HG03457 (cell line): ENCODE measurements around the gene LRRK1.

Source experiments
- ATAC-seq: cut with Tn5 transposase; IDR thresholded peaks from one replicate; pipeline ENCODE4 v1.9.1; 2021; ENCODE audit warnings: moderate number of reproducible peaks; ENCODE audit not compliant: unreplicated experiment

LRRK1 gene

DNA sequence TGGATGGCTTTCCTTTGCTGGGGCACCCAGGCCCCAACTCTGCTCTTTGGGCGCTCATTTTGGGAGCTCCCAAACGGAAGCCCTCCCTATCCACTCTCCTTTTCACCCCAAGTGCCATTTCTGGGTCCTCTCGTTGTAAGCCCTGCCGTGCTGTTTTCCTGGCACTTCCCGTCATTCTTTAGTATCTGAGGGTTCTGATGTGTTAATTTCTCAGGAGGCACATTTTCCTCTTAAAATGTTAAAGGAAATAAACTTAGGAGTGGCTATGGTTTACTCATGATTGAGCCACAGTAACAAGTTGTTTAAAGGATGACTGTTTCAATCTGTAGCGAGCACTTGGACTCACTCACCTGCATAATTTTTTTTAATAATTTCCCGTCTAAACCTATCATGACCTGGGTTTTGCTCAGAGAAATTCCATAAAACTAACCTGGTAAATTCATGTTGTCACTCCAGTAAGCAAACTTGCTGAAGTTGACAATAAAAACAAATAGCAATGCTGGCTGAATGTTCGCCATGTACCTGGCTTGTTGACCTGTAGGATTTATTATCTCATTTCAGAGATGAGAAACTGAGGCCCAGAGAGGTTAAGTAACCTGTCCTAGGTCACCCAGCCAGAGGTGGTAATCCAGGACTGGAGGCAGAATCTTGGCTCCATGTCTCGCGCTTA lies 29.0 kb upstream of the LRRK1 start:
- ATAC-seq = no peak

- no peak for ATAC-seq
These were observed 28.3 kb upstream of the LRRK1 start for GRCh38 chr15:100890850-100891249.

DNA sequence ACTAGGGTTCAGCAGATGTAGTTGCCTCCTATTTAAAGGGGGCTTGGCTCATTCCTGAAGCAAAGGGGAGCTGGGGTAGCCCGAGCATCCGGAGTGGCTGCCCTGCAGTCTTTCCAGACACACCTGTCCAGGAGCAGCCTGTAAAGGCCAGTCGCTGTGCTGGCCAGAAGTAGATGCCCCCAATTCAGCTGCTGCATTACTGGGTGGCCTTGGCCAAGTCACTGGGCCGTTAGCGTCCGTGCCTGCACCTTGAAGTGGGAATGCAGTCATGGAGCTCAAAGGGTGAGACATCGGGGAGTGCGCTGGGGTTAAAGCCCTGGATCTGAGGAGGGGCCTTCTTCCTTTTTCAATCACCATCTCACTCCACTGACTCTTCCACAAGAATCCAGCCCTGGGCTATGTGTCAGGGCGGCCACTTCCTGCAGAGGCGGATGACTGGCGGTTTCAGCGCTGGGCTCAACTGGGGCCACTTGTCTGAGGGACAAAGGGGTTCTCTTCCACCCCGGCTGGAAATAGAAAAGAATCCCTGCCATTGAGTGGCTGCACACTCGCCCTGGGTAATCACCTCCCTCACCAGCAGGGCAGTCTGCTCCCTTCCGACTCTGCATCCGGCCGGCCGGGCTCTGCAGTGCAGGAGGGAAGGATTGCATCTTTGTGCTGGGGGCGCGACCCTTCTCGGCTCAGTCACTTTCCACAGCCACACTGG lies 27.7 kb upstream of the LRRK1 start:
- no peak for ATAC-seq

DNA sequence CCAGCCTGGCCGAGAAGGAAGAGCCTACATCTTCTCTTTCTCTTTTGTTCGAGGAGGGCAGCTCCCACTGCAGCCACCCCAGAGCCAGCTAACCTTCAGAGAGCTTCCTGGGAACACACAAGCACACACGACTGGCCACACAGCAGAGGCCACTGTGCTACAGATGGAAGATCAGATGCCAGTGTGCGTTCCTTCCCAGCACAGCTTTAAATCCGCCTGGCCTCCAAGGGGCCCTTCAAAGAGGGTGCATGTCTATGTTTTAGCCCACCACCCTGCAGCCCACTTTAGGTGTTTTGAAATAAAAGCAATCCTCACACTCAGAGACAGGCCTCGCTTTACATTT lies 27.2 kb upstream of the LRRK1 start:
- no peak for ATAC-seq

DNA sequence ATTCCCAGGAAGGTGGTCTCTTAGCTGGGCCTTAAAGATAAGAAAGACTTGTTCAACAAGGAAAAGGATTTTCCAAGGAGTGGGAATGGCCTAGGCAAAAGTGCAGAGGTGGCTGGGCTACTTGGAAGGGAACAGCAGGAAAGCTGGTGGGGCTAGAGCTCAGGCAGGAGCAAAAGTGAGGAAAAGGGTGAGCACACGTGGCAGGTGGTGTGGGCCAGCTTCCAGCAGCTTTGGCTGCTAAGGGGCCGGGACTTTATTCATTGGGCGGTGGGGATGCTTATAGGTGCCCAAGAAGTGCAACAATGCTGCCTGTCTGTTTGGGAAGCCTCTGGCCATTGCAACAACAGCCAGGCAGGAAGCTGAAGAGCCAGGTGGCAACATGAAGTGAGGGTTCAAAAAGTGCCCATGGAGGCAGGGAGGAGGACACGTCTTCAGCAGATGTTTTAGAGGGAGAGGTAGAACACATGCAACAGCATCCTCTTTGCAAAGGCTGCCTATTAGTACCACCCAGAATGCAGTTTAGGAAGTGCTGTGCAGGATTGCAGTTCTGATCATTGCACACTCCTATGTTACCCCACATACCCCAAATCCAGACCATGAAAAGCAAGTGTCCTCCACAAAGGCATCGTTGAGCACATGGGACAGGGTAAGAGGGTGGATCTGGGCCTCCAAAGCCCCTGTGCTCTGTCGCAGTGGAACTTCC lies 25.7 kb upstream of the LRRK1 start:
- no peak for ATAC-seq

GRCh38 chr15:100893964-100894295 lies 25.2 kb upstream of the LRRK1 start:
- no peak for ATAC-seq

DNA sequence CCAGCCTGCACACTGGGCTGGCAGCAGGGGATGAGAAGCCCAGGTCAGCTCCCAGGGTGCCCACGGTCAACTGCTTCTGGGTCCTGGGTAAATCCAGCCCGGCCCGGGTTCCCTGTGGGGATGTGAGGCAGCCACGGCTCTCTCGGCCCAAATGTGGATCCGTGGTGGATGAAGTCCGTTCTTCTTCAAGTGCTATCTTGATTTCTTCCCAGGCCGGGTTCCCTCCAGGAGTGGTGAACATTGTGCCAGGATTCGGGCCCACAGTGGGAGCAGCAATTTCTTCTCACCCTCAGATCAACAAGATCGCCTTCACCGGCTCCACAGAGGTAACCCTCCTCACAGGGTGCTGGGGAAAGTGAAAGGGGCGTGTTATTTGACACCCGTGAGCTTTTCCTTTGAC lies 23.4 kb upstream of the LRRK1 start:
- no peak for ATAC-seq

- no peak for ATAC-seq
These were observed 21.7 kb upstream of the LRRK1 start for GRCh38 chr15:100897221-100898151.

- no peak for ATAC-seq
These were observed 21.0 kb upstream of the LRRK1 start for GRCh38 chr15:100898152-100898490.

DNA sequence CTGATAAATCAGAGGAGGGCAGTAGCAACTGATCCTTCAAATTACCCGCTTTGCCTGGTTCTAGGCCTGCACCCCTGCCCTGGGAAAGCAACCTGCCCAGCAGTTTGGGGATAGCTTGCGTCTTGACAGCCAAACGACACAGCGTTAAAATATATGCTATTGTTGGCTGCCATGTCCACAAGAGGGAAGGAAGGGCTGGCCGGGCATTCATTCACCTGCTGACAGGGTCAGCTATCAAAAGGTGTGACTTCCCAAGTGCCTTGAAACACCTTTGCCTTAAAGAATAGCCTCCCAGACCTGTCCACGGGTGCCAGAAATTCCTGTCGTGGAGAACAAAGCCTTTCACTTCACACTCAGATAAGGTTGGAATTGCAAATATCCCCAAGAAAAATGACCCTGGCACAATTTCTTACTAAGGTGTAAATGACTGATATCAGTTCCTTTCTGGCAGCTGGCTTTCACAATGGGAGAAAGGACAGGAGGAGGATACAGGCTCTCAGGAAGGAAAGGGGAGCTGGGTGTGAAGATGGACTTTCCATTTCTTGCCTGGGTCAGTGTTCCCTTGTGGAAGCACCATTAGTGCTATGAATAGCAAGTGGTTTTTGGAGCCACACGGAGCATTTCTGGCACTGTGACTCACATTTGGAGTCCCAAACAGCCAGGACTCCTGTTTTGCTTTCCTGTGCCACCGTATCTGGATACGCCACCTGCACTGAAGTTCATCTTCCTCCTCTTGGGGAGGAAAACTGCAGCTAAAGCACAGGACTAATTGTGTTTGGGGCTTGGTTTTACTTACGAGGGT lies 20.3 kb upstream of the LRRK1 start:
- no peak for ATAC-seq

DNA sequence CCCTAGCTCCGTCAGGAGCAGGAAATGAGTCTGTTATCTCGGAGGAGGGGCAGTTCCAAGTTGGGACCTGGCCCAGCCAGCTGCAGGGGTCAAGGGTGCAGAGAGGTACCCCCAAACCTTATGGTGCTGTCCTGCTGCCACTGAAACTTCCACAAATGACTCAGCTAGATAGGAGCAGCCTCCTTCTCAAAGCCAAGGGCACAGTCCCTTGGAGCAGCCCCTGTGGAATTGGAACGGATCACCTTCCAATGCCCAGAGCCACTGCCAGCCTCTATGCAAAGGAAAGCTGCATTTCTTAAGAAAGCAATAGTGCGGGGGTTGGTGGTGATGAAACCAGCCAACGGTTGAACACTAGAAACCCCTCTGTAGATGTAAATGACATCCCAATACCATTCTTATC lies 19.6 kb upstream of the LRRK1 start:
- ATAC-seq = no peak

- no peak for ATAC-seq
These were observed 18.9 kb upstream of the LRRK1 start for GRCh38 chr15:100900136-100900794.

- no peak for ATAC-seq
These were observed 18.4 kb upstream of the LRRK1 start for GRCh38 chr15:100900795-100901169.

DNA sequence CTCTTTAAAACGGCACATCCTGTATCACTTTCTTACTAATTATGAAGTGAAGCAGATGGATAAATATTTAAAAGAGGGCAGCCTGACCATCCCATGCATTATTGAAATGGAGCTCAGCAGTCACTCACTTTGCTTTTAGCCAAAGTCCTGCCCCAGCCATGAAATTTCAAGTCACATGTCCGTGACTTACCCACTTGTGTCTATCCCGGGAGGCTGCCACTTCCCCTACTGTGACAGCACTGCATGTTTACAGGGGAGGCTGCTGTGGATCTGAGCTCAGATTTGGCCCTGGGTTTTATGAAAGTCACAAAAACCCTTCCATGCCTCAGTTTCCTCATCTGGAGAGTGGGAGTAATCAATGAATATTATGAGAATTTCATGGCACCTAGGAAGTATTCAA lies 17.9 kb upstream of the LRRK1 start:
- no peak for ATAC-seq

- ATAC-seq = no peak
These were observed 17.3 kb upstream of the LRRK1 start for GRCh38 chr15:100901702-100902435.

DNA sequence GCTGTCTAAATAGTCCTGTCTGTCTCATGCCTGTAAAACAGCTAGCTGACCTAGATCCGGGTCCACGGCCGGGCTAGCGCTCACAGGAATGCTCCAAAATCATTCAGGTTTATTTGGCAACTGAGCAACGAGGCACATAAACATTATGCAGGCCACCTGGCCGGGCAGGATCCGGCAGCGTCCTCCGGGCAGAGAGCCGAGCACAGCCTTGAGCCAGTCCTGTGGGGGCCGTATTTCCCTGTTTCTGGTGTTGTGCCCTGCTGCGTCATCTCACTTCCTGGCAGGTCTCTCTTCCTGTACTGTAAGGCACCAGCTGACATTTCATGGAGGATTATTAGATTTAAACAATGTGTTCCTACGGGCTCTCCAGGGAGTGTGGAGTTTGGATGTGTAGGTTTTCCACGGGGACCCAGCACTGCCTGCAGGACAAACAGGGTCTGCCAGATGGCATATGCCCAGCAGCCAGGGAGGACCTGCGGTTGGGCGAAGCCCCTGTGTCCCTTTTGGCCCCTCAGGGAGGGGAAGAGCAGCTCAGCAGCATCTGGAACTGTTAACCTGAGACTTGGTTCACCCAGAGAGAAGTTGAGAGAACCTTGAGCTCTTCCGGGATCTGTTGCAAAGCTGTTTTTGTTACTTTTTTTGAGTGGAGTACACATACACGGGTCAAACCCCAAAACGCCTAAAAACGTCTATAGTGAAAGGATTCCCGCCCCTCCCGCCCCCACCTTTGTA lies 16.6 kb upstream of the LRRK1 start:
- ATAC-seq = peak; percentile 58

DNA sequence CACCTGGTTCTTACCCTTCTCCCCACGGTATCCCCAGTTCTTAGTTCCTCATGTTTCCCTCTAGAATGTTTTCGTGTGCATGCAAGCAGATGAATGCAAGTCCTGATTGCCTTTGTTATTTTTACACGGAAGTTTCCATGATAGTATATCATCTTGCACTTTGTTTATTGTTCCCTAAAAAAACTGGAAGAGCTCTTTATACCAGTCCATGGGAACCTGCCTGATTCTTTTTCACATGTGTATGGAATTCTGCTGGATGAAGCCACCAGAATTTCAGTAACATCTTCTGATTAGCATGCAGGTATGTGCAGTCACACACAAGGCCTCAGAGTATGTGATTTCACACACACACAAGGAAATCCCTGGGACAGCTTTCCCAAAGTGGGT lies 16.0 kb upstream of the LRRK1 start:
- no peak for ATAC-seq

DNA sequence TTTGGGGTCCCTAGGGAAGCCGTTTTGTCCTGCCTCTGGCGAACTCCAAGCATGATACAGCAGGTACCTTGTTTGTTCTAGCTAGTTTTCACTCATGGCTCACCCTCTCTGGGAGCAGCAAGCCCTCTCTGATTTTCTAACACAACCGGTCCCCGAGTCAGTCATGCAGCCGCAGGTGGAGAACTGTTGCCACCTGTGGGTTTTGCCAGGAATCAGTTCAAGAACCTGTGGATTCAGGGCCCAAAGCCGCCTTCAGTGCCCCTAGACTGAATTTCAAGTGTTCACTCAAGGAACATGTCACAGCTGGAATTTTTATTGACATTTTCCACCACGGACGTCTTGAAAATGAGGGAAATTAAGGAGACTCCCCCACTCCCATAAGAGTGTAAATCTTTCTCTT lies 13.3 kb upstream of the LRRK1 start:
- ATAC-seq = no peak

DNA sequence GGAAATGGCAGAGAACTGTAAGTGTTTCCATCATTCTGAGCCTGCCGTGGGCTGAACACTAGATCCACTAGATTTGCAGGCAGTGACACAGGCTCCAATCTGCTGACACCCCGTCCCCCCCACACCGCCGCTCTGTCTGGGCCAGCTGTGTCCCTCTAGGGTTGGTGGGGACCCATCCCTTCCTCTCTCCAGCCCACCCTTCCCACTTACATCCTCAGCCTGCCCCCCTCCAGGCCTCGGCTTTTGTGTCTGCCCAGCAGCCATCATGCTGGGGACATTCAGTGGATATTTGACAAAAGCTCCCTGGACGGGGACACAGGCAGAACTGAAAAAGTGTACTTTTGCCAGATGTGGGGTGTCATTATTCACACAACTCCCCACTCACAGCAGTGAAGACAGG lies 10.7 kb upstream of the LRRK1 start:
- no peak for ATAC-seq
